GM21737 (cell line): ENCODE data around the gene RIPOR2.

Experiments used
- ATAC-seq: cut with Tn5 transposase; IDR thresholded peaks from one replicate; pipeline ENCODE4 v1.9.1; 2021; ENCODE audit warnings: mild to moderate bottlenecking, moderate library complexity; ENCODE audit not compliant: unreplicated experiment

The RIPOR2 gene

DNA sequence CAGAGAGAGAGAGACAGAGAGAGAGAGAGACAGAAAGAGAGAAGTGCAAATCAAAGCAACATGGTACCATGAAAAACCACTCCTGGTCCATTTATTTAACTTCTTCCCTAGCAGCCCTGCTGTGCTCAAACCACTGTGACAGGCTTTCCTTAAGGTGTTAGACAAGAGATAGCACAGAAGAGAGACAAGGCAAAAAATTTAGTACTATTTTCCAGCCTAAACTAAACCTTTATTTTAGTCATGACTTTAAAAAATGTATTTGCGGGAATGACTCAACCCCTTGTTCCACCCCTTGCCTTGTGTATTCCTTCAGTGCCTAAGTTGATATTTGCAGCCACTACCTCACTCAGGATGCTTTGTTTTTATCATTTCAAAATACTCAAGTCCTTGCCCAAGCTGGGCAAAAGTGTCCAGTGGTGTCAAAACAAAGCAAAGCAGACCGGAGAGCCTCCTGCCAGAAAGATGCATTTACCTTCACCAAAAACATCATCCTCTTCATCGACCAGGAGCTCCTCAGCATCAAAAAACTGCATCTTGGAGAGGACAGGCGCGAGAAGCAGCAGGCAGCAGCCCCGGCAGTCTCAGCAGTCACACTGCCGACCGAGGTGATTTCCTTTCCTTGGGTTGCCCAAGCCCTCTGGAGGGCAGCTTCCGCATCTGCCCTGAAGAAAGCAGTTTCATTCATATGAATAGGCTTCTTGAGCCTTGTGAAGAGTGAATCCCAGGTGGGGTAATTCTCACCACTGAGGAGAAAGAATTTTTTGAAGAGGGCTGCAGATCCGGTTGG is at the start of gene RIPOR2:
TSS of gene RIPOR2 (minus strand) at position 595 of the 787 bp plus-strand sequence. CDS start at position 533, 62 bp downstream.
- peak; percentile 37 for ATAC-seq

DNA sequence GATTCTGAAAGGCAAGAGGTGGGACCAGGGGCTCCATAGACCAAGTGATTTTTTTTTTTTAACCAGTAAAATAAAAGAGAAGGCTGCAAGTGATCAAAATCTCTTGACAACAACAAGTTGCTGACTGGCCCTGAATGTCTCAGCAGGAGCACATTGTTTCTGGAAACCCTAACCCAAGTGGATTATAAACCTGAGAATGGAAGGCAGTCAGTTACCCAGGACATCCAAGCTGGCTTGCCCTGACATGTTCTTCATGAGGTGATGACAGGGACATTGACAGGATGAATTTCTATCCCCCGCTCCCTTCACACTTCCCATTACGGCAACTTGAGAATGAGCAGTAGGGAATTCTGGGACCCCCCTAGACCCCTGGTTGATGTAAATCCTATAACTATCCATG is 49.6 kb upstream of the RIPOR2 start:
- no peak for ATAC-seq

DNA sequence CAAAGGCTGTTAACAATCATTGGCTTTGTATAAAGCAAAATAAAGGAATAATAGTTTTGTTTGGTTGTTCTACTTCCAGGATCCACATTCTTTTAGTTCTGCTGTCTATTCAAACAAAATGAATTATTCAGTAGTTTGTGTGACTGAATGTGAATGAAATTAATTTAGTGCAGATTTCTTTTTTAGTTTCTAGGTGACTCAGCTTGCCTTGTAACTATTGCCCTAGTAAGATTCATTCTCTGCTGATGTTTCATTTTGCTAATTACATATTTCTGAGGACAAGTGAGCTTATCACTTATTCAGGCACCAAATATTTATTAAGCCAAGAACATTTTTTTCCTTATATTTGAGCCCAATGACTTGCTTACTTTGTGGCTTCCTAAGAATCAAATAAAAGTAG is 46.5 kb upstream of the RIPOR2 start:
- ATAC-seq, result no peak

DNA sequence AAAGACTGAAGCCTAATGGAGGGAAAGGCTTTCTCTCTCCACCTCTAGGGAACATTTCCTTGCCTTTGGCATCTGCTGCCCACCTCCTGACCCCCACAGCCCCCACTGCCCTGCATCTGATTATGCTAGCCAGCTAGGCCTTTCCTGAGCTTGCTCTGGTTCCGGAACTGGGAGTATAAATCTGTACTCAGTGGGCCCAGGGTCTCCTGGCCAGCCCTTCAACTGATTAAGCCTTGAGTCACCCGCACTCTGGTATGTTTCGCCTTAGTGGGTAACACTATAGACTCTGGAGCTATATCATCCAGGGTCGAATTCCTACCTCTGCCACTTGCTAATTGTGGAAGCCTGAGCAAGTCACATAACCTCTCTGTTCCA is 45.6 kb upstream of the RIPOR2 start:
- no peak for ATAC-seq

GRCh38 chr6:24980507-24981385 is 45.0 kb upstream of the RIPOR2 start:
- no peak for ATAC-seq

GRCh38 chr6:24979176-24979575 is 43.4 kb upstream of the RIPOR2 start:
- no peak for ATAC-seq

DNA sequence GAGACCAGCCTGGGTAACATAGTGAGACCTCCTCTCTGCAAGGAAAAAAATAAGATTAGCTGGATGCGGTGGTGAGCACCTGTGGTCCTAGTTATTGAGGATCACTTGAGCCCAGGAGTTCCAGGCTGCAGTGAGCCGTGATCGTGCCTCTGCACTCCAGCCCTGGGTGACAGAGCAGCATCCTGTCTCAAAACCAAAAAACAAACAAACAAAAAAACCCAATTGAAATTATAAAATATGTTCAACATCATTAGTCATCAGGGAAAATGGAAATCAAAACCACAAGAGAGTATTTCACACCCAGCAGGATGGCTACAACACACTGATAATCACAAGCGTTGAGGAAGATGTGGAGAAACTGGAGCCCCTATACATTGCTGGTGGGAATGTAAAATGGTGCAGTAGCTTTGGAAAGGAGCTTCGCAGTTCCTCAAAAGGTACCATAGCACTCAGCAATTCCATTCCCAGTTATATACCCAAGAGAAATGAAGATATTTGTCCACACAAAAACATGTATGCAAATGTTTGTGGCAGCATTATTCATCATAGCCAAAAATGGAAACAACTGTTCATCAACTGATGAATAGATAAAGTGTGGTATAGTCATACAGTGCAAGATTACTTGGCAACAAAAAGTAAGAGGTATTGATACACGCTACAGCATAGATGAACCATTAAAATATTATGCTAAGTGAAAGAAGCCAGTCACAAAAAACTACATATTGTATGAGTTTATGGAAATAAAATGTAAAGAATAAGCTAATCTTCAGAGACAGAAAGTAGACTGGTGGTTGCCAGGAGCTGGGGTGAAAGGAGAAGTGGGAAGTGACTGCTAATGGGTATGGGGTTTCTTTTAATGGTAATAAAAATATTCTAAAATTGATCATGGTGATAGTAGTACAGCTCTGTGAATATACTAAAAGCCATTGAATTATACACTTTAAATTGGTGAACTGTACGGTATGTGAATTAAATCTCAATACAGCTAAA is 38.7 kb upstream of the RIPOR2 start:
- ATAC-seq, result no peak

DNA sequence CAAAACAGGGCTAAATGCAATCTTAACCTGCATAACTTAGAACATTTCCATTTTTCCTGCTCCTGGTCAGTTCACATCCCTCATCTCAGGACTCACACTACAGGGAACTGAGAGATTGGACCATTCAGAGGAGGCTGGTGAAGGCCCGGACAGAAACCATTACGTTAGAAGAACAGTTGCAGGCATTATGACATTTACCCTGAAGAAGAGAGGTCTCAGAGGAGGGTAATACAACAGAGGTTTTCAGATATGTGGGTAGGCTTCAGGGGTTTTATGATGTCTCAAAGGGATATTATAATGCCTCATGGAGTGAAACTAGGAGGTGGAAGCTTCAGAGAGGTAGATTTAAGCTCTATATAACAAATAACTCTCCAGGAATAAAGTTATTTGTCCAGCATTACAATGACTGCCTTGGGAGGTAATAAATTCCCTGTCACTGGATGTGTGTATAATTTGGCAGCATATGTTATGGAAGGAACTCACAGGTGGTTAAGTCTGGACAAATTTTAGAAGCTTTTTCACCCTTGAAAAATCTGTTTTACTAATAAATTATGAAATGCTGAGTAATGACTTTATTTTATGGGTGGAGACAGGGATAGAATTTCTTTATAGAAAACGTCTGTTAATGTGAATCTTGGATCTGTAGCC is 36.7 kb upstream of the RIPOR2 start:
- no peak for ATAC-seq

GRCh38 chr6:24971067-24971466 is 35.3 kb upstream of the RIPOR2 start:
- ATAC-seq, result no peak

DNA sequence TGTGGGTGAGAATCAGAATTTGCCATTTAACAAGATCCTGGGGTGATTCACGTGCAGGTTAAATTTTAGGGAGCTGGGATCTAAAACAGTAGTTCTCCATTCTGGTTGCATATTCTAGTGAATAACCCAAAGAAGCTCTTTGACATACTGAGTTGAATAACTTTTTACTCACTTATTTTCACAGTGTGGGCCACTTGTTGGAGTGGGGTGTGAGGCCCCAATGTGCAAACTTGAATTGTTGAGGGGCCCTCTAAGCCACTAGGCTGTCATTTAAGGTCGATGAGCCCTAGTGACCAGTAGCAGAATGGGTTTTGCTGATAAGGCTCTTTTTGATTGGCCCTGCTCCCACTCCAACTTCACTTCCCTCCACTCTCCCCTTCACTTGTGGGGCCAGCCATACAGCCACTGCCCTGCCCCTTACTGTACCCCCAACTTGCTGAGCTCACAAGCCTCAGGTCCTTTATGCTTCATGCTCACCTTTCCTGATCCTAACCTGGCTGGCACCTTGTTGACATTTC is 33.6 kb upstream of the RIPOR2 start:
- no peak for ATAC-seq

DNA sequence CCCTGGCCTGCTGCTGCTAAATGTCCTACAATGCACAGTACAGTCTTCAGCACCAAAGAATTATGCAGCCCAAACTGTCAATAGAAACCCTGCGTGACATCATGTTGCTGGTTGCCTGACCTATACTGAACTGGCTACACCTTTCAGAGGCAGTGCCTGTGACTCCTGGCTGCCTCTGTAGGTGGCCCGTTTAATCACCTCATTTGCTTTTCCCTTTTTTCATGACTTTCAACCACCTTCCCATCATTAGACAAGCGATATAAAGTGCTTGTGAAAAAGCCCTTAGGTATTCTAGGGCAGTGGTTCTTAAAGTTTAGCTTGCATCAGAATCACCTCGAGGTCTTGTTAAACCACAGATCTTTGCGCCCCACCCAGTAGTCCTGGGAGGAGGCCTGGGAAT is 33.0 kb upstream of the RIPOR2 start:
- ATAC-seq, result no peak

DNA sequence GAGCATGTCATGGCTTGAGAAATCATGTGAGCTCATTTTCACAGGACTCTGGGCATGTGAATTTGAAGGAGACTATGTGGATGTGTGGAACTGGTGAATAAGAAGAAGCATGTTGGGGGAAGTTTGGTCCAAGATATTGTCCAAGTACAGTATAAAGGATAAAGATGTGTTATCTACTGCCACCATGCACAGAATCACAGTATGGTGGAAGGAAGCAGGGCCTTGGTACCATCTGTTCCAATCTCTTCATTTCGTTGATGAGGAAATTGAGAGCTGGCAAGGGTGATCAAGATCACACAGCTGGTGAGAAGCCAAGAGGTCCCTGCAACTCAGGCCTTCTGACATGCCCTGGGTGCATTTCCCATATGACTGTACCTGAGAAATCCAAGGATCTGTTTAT is 31.5 kb upstream of the RIPOR2 start:
- no peak for ATAC-seq

GRCh38 chr6:24966381-24966780 is 30.6 kb upstream of the RIPOR2 start:
- no peak for ATAC-seq

DNA sequence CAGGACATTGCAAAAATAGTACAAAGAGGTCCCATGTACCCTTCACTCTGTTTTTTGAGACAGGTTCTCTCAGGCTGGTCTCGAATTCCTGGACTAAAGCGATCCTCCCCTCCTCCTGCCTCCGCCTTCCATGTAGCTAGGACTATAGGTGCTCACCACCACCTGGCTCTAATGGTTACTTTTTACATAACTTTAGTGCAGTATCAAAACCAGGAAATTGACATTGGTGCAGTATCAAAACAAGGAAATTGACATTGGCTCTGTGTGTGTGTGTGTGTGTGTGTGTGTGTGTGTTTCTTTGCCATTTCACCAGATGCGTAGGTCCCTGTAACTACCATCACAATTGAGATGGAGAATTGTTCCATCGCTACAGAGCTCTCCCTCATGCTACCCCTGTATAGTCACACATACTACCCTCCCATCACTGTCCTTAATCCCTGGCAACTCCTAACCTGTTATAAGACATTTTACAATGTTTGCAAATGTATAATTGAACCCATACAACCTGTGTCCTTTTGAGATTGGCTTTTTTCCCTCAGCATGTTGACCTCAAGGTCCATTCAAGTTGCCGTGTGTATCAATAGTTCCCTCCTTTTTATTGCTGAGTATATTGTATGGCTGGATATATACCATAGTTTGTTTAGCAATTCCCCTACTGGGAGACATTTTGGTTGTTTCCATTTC is 28.3 kb upstream of the RIPOR2 start:
- ATAC-seq, result no peak

DNA sequence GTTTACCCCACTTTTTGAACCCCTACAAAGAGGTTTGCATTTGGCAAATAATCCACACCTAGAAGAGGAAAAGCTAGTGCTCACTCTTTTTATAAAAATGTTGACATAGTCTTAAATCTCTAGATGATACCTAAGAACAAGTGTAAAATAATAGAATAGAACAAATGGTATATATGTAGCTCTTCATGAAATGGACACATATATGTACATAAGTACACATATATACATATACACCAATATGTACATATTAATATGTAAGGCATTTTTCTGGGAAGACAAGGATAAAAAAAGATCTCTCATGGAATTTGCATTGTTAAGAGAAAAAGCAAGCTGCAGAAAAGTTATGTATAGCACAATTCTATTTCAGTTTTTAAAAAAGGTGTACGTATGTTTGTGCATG is 27.6 kb upstream of the RIPOR2 start:
- no peak for ATAC-seq

DNA sequence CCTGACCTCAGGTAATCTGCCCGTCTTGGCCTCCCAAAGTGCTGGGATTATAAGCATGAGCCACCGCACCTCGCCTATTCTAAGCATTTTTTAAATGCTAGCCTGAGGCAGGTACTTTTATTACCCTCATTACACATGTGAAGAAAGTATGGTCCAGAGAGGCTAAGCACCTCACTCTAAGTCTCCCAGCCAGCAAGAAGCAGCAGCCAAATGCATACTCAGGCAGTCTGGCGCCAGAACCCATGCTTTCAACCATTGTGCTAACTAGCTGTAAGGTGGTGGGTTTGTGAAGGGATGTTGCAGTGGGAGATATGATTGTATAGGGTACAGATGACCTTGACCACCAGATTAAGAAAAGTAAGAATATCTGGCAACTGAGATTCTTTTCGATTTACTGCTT is 26.1 kb upstream of the RIPOR2 start:
- no peak for ATAC-seq

DNA sequence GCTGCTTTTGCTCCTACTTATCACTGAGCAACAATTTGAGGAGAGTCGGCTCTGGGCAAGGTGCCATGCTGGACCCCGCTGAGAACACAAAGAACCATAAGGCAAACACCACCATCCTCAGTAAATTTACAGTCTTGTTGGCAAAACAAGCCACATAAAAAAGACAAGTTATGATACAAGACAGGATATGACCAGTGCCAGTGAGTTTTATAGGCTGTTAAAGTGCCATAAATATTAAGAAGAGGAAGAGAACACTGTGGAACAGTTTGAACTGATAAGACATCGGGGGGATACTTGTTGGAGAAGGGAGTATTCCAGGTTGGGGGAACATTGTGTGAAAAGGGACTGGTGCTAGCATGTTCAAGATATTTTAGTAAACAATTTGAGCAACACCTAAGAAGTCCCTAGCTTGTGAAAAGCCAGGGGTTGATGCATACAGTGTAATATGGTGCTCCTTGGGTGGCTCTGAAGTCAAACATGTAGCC is 25.3 kb upstream of the RIPOR2 start:
- no peak for ATAC-seq

- no peak for ATAC-seq
Measured at GRCh38 chr6:24959319-24959718, 23.6 kb upstream of the RIPOR2 start.

- ATAC-seq, result no peak
Measured at GRCh38 chr6:24957199-24957598, 21.4 kb upstream of the RIPOR2 start.
